Thyroid gland (tissue), 4 donors: Measurements from ENCODE around the gene HDGFL3. TPM values are rescaled to one million over a fixed set of nuclear protein-coding genes. Genes with fewer than 3 reads are reported as not detected.

Source experiments
- DNase-seq, 2 donors: peaks; one replicate each; pipeline ENCODE4 v3.0.0-alpha.2; 2019
- H3K27ac ChIP-seq, 3 donors: fragments of 200-600 bp; sonication (generic); 1 replicate in 2 of 3; 2 replicates in 1 of 3; pipeline ENCODE4 v1.5.1; 2016 to 2019; ENCODE audit warnings: mild to moderate bottlenecking in 1 of 3, moderate library complexity in 1 of 3
- H3K27me3 ChIP-seq: fragments of 200-600 bp; sonication (generic); one replicate; pipeline ENCODE4 v1.5.1; 2019
- H3K36me3 ChIP-seq, 2 donors: fragments of 200-600 bp; sonication (generic); one replicate each; pipeline ENCODE4 v1.5.1; 2016 to 2019
- H3K4me1 ChIP-seq, 2 donors: fragments of 200-600 bp; sonication (generic); one replicate each; pipeline ENCODE4 v1.5.1; 2017 to 2019
- H3K4me3 ChIP-seq, 3 donors: fragments of 200-600 bp; sonication (generic); replicated peaks in 1 of 3; 1 replicate in 2 of 3; 2 replicates in 1 of 3; pipeline ENCODE4 v1.5.1; 2016; ENCODE audit warnings: mild to moderate bottlenecking in 1 of 3
- H3K9me3 ChIP-seq: fragments of 200-600 bp; sonication (generic); one replicate; pipeline ENCODE4 v1.5.1; 2017
- CTCF ChIP-seq, 6 experiments: fragments of 200-600 bp in 3 of 6; fragments of 450-650 bp in 3 of 6; sonication (generic) in 3 of 6; IDR thresholded peaks; one replicate each; pipeline ENCODE4 v1.5.1; 2016 to 2019; ENCODE audit warnings: antibody characterized with exemption in 6 of 6, mild to moderate bottlenecking in 2 of 6, inconsistent platforms in 1 of 6, moderate library complexity in 1 of 6
- POLR2A ChIP-seq, 2 donors: fragments of 450-650 bp; IDR thresholded peaks; one replicate each; pipeline ENCODE4 v1.6.1; 2017; ENCODE audit warnings: antibody characterized with exemption in 2 of 2, mild to moderate bottlenecking in 2 of 2, moderate library complexity in 1 of 2
- WGBS, 2 donors: methylation state at CpG; one replicate each; pipeline ENCODE4 v1.1.5; 2017; 5-methylcytosine and 5-hydroxymethylcytosine counted together
- intact Hi-C: fragments of 100-400 bp; cut with DNase I; formaldehyde crosslinking; loops from one replicate; pipeline ENCODE4 v1.15.1; 2023
- total RNA-seq, 4 donors: library from RNA; depleted of rRNA; stranded (reverse); fragments of >200 nt; gene quantifications; one replicate each; pipeline ENCODE4 v1.2.3, GENCODE V29; 2016

HDGFL3 gene
- total RNA-seq, 4 donors from 2014 or later, result 26.8 to 53.2 (median 41.5) TPM

GRCh38 chr15:83199288-83199687 lies 8.3 kb downstream of the HDGFL3 start:
- no peaks in the 10 kb centered on the region for H3K27me3 ChIP-seq
- H3K9me3 ChIP-seq, result no peaks in the 10 kb centered on the region
- TF ChIP-seq POLR2A (IDR thresholded peaks at IDR 0.05) (no peak), CTCF (IDR thresholded peaks at IDR 0.05) (no peak)
- DNase-seq, result no peak
- no peaks in the 10 kb centered on the region for H3K36me3 ChIP-seq
- H3K27ac ChIP-seq, result no peak overlapping the region
- H3K4me3 ChIP-seq, result no peak overlapping the region
- peaks cover 11 to 14% of the 10 kb centered on the region in 2 donors for H3K4me1 ChIP-seq
- 88 to 91% methylated on average over 1 of the region's 1 CpG for WGBS, 2 donors
- intact Hi-C loops, result no loop called here

DNA sequence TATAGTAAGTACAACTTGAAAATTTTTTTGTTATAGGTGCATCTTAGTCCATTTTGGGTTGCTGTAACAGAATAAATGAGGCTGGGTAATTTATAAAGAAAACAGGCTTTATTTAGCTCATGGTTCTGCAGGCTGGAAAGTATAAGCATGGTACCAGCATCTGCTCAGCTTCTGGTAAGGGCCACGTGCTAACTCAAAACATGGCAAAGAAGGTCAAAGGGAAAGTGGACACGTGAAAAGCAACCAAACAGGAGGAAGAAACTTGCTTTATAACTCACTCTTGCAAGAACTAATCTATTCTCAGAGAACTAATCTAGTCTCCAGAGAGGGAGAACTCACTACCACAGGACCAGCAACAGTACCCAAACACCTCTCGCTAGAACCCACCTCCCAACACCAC lies 9.1 kb downstream of the HDGFL3 start:
- intact Hi-C loops, result no loop called here
- no peaks in the 10 kb centered on the region for H3K27me3 ChIP-seq
- no peak overlapping the region for H3K27ac ChIP-seq
- DNase-seq, result no peak
- H3K9me3 ChIP-seq, result no peaks in the 10 kb centered on the region
- no peaks in the 10 kb centered on the region for H3K36me3 ChIP-seq
- WGBS, 2 donors, result 86 to 87% methylated on average over 3 of the region's 3 CpGs
- TF ChIP-seq CTCF (IDR thresholded peaks at IDR 0.05), result no peak
- no peak for TF ChIP-seq POLR2A (IDR thresholded peaks at IDR 0.05)
- H3K4me3 ChIP-seq, result no peak overlapping the region
- H3K4me1 ChIP-seq, result peaks cover 14 to 18% of the 10 kb centered on the region in 2 donors

GRCh38 chr15:83194528-83194927 lies 13.1 kb downstream of the HDGFL3 start:
- no peaks in the 10 kb centered on the region for H3K9me3 ChIP-seq
- no peak for DNase-seq
- H3K36me3 ChIP-seq, result no peaks in the 10 kb centered on the region

GRCh38 chr15:83193721-83194120 lies 13.9 kb downstream of the HDGFL3 start:
- intact Hi-C loops, result no loop called here
- WGBS, 2 donors, result 91 to 100% methylated on average over 2 of the region's 2 CpGs
- no peak for TF ChIP-seq POLR2A (IDR thresholded peaks at IDR 0.05)
- TF ChIP-seq CTCF (IDR thresholded peaks at IDR 0.05), result no peak

More at GRCh38 chr15:83194528-83194927, 13.1 kb downstream of the HDGFL3 start:
- H3K4me1 ChIP-seq, result peaks cover 9 to 11% of the 10 kb centered on the region in 2 donors
- H3K27ac ChIP-seq, result no peak overlapping the region
- no peak for TF ChIP-seq POLR2A (IDR thresholded peaks at IDR 0.05)
- TF ChIP-seq CTCF (IDR thresholded peaks at IDR 0.05), result no peak
- intact Hi-C loops, result no loop called here
- H3K27me3 ChIP-seq, result no peaks in the 10 kb centered on the region
- no peak overlapping the region for H3K4me3 ChIP-seq
- WGBS, 2 donors, result 84 to 87% methylated on average over 2 of the region's 2 CpGs

DNA sequence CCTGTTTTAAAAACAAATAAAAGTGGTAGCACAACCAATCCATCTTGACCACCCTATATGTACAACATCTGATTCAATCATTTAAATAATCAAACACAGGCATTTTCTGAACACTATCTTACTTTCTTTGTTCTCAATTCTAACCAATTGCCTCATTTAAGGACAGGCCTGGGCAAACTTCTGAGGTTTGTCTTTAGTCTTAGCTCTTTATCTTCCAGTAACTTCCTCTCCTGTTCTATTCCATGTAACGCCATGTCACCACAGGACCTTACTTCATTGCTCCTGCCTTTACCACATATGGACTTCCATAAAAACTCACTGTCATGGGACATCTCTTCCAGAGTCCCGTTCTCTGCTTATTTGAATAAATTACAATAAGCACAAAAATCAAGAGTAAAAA lies 14.9 kb downstream of the HDGFL3 start:
- Histone ChIP-seq H3K4me1 (peaks cover 9 to 11% of the 10 kb centered on the region in 2 donors), H3K36me3 (no peaks in the 10 kb centered on the region), H3K9me3 (no peaks in the 10 kb centered on the region), H3K27ac (no peak overlapping the region), H3K4me3 (no peak overlapping the region), H3K27me3 (no peaks in the 10 kb centered on the region)
- intact Hi-C loops, result no loop called here
- WGBS, 2 donors, result 94 to 98% methylated on average over 2 of the region's 2 CpGs
- TF ChIP-seq POLR2A (IDR thresholded peaks at IDR 0.05) (no peak), CTCF (IDR thresholded peaks at IDR 0.05) (no peak)
- DNase-seq, result no peak

More at GRCh38 chr15:83193721-83194120, 13.9 kb downstream of the HDGFL3 start:
- Histone ChIP-seq H3K4me3 (no peak overlapping the region), H3K4me1 (peaks cover 9 to 11% of the 10 kb centered on the region in 2 donors), H3K36me3 (no peaks in the 10 kb centered on the region), H3K27me3 (no peaks in the 10 kb centered on the region), H3K27ac (no peak overlapping the region), H3K9me3 (no peaks in the 10 kb centered on the region)
- DNase-seq, result no peak
